ENCODE measurements around the gene PLEKHG4.

DNA sequence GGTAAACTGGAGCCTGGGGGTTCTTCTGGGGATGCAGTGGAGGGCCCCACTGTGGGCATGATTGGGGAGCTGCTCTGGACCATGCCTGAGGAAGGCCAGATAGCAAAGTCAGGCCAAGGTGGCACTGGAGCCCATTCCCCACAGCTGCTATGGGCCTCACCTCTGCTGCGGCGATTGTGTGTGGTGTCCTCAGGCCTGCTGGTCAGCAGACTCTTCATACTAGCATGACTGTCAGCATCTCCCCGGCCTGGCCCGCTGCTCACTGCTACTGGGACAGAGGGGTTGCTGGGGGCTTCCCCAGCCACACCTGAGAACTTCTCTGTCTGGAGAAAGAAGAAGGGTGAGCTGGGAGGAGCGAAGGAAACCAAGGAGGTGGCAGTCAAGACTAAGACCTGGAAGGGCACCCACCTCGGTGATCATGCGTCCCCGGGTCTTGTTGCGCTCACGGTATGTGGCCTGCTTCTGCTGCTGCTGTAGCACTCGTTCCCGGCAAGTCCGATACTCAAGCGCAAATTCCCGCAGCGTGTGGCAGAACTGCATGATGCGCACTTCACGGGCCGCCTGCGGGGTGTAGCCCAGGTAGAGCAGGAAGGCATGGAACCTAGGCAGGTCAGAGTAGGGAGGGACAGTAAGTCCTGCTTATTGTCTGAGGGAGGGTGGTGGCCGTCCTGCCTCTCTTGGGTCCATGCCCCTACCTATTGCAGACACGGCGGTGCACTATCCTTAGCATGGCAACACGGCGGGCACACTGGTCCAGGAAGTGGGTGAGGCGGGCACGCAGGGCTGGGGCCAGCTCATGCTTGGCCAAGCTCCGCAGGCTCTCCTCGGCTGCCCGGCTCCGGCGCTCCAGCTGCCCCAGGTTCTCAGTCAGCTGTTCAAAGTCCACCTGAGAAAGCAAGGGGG, 49.2 kb upstream of the PLEKHG4 start:
- TF ChIP-seq, protein P1, sequence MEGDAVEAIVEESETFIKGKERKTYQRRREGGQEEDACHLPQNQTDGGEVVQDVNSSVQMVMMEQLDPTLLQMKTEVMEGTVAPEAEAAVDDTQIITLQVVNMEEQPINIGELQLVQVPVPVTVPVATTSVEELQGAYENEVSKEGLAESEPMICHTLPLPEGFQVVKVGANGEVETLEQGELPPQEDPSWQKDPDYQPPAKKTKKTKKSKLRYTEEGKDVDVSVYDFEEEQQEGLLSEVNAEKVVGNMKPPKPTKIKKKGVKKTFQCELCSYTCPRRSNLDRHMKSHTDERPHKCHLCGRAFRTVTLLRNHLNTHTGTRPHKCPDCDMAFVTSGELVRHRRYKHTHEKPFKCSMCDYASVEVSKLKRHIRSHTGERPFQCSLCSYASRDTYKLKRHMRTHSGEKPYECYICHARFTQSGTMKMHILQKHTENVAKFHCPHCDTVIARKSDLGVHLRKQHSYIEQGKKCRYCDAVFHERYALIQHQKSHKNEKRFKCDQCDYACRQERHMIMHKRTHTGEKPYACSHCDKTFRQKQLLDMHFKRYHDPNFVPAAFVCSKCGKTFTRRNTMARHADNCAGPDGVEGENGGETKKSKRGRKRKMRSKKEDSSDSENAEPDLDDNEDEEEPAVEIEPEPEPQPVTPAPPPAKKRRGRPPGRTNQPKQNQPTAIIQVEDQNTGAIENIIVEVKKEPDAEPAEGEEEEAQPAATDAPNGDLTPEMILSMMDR (IDR thresholded peaks at IDR 0.05): no peak
- TF ChIP-seq ZFX (IDR thresholded peaks at IDR 0.05; ENCODE audit: borderline replicate concordance): no peak

Data from 22Rv1 (cell line).